ENCODE measurements around the gene DIAPH2.

Gene DIAPH2

DNA sequence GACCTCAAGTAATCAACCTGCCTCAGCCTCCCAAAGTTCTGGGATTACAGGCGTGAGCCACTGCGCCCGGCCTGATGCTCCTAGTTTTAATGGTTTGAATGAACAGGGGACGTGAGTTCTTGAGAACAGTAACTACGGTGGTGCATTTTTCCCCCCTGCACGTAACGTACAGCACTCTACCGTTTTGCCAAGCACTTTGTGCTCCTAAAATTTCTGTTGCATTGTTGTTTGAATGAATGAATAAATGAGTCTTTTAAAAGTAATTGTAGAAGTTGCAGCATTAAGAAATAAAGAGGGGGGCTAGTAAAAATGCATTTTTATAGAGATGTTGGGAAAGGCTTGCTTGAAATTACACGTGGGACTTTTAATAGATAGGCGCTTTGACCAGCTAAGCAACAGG lies 199.0 kb downstream of the DIAPH2 start, which contains the start of gene RPA4:
Gene RPA4 (plus strand): TSS at position 301 of the 400 bp plus-strand sequence. CDS start 403 bp downstream, outside the sequence.
- TF ChIP-seq CTCF (IDR thresholded peaks at IDR 0.05) = no peak

DNA sequence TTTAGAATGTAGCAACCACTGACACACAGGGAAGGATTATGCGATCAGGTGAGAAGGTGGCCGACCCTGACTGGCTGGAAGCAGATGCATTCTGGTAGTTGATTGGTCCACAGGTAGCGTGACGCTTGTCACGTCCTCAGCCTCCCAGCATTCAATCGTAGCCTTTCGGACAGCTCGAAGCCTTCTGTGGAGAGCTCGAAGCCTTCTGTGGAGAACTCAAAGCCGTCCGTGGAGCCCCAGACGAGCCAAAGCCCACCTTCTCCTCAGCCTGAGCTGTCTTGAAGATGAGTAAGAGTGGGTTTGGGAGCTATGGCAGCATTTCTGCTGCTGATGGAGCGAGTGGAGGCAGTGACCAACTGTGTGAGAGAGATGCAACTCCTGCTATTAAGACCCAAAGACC lies 199.4 kb downstream of the DIAPH2 start:
- TF ChIP-seq CTCF (IDR thresholded peaks at IDR 0.05) = no peak

DNA sequence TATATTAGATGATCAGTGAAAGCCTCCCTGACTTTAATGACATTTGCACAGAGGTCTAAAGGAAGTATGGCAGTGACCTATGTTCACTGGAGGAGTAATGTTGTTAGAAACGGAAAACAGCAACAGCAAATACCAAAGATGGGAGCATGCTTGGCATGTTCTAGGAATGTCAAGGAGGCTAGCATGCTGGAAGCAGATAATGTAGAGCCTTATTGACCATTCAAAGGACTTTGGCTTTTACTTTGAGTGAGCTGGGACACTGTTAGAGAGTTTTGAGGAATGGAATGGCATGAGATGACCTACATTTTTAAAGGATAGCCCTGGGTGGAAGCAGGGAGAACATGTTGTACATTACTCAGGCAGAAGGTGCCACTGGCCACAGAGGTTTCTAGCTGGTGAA lies 205.1 kb downstream of the DIAPH2 start:
- TF ChIP-seq CTCF (IDR thresholded peaks at IDR 0.05) = no peak

GRCh38 chrX:96906741-96907140 lies 222.1 kb downstream of the DIAPH2 start:
- no peak for TF ChIP-seq CTCF (IDR thresholded peaks at IDR 0.05)

GRCh38 chrX:96907516-96908272 lies 223.1 kb downstream of the DIAPH2 start:
- no peak for TF ChIP-seq CTCF (IDR thresholded peaks at IDR 0.05)

- TF ChIP-seq CTCF (IDR thresholded peaks at IDR 0.05) = no peak
These were observed 224.6 kb downstream of the DIAPH2 start for GRCh38 chrX:96909291-96909690.

- TF ChIP-seq CTCF (IDR thresholded peaks at IDR 0.05) = no peak
These were observed 234.2 kb downstream of the DIAPH2 start for GRCh38 chrX:96918864-96919263.
